ENCODE results near the gene CGNL1. TPM values are rescaled to one million over a fixed set of nuclear protein-coding genes. Genes with fewer than 3 reads are reported as not detected.

Gene CGNL1
- total RNA-seq, 1 experiment from 2014 or later = 3.4 TPM

- no peak for DNase-seq (ENCODE audit: low spot score)
These were observed 79.6 kb downstream of the CGNL1 start for GRCh38 chr15:57455929-57456328.

- no peak for DNase-seq (ENCODE audit: low spot score)
These were observed 80.3 kb downstream of the CGNL1 start for GRCh38 chr15:57456559-57456958.

- DNase-seq (ENCODE audit: low spot score) = no peak
These were observed 81.4 kb downstream of the CGNL1 start for GRCh38 chr15:57457726-57458125.

- no peak for DNase-seq (ENCODE audit: low spot score)
These were observed 82.1 kb downstream of the CGNL1 start for GRCh38 chr15:57458356-57458781.

GRCh38 chr15:57460208-57460816 is 84.0 kb downstream of the CGNL1 start:
- DNase-seq (ENCODE audit: low spot score) = no peak

GRCh38 chr15:57461541-57461940 is 85.2 kb downstream of the CGNL1 start:
- DNase-seq (ENCODE audit: low spot score) = no peak

GRCh38 chr15:57462381-57462780 is 86.1 kb downstream of the CGNL1 start:
- DNase-seq (ENCODE audit: low spot score) = peak; percentile 20

- DNase-seq (ENCODE audit: low spot score) = no peak
These were observed 87.1 kb downstream of the CGNL1 start for GRCh38 chr15:57463360-57463759.

- no peak for DNase-seq (ENCODE audit: low spot score)
These were observed 88.2 kb downstream of the CGNL1 start for GRCh38 chr15:57464480-57464879.

GRCh38 chr15:57468486-57468885 is 92.2 kb downstream of the CGNL1 start:
- DNase-seq (ENCODE audit: low spot score) = no peak

GRCh38 chr15:57470543-57470942 is 94.2 kb downstream of the CGNL1 start:
- no peak for DNase-seq (ENCODE audit: low spot score)

GRCh38 chr15:57472861-57473260 is 96.6 kb downstream of the CGNL1 start:
- DNase-seq (ENCODE audit: low spot score) = no peak

- peak; percentile 58 for DNase-seq (ENCODE audit: low spot score)
These were observed 100.2 kb downstream of the CGNL1 start for GRCh38 chr15:57476533-57476975.

- no peak for DNase-seq (ENCODE audit: low spot score)
These were observed 101.6 kb downstream of the CGNL1 start for GRCh38 chr15:57477736-57478522.

- no peak for DNase-seq (ENCODE audit: low spot score)
These were observed 102.7 kb downstream of the CGNL1 start for GRCh38 chr15:57479005-57479404.

- DNase-seq (ENCODE audit: low spot score) = no peak
These were observed 104.9 kb downstream of the CGNL1 start for GRCh38 chr15:57481038-57481705.

- DNase-seq (ENCODE audit: low spot score) = peak; percentile 96
These were observed 109.6 kb downstream of the CGNL1 start for GRCh38 chr15:57485869-57486268.

GRCh38 chr15:57486833-57487232 is 110.5 kb downstream of the CGNL1 start:
- DNase-seq (ENCODE audit: low spot score) = no peak

- DNase-seq (ENCODE audit: low spot score) = no peak
These were observed 112.8 kb downstream of the CGNL1 start for GRCh38 chr15:57489122-57489521.

GRCh38 chr15:57493351-57493750 is 117.0 kb downstream of the CGNL1 start:
- DNase-seq (ENCODE audit: low spot score) = no peak

- DNase-seq (ENCODE audit: low spot score) = no peak
These were observed 118.3 kb downstream of the CGNL1 start for GRCh38 chr15:57494581-57494980.

GRCh38 chr15:57495041-57495440 is 118.7 kb downstream of the CGNL1 start:
- no peak for DNase-seq (ENCODE audit: low spot score)

Measured in A172 (cell line).